Astrocyte of the spinal cord (primary cell): Measurements from ENCODE around the gene SENP6.
A peak's percentile ranks its signal among the peaks of the same experiment; 100 is the strongest.
"Not testable (repeated sequence)": the region's sequence is repeated elsewhere in the genome, so short reads cannot be mapped to it uniquely, and the experiment has no call there.

ENCODE experiments used
- DNase-seq: peaks from one replicate; pipeline ENCODE4 v3.0.0; 2011; ENCODE audit warnings: low read depth, low spot score
- H3K4me3 ChIP-seq: 2 replicates; pipeline ENCODE4 v1.5.1; 2011; ENCODE audit warnings: low read depth, mild to moderate bottlenecking, low read length, moderate library complexity
- in situ Hi-C: cut with HindIII; loops from 2 replicates; pipeline ENCODE4 v1.10.0; 2017; ENCODE audit warnings: low sequenced_read_pairs
- TF ChIP-seq, protein P1 (sequence below): IDR thresholded peaks from 2 replicates; pipeline ENCODE4 v1.5.1; 2012; ENCODE audit warnings: low read depth, mild to moderate bottlenecking, low read length, inconsistent platforms

SENP6 gene

GRCh38 chr6:75723382-75723781 is 121.7 kb downstream of the SENP6 start:
- H3K4me3 ChIP-seq = no peak overlapping the region
- in situ Hi-C loops = no loop called here
- TF ChIP-seq, protein P1, sequence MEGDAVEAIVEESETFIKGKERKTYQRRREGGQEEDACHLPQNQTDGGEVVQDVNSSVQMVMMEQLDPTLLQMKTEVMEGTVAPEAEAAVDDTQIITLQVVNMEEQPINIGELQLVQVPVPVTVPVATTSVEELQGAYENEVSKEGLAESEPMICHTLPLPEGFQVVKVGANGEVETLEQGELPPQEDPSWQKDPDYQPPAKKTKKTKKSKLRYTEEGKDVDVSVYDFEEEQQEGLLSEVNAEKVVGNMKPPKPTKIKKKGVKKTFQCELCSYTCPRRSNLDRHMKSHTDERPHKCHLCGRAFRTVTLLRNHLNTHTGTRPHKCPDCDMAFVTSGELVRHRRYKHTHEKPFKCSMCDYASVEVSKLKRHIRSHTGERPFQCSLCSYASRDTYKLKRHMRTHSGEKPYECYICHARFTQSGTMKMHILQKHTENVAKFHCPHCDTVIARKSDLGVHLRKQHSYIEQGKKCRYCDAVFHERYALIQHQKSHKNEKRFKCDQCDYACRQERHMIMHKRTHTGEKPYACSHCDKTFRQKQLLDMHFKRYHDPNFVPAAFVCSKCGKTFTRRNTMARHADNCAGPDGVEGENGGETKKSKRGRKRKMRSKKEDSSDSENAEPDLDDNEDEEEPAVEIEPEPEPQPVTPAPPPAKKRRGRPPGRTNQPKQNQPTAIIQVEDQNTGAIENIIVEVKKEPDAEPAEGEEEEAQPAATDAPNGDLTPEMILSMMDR = no peak
- DNase-seq = no peak

DNA sequence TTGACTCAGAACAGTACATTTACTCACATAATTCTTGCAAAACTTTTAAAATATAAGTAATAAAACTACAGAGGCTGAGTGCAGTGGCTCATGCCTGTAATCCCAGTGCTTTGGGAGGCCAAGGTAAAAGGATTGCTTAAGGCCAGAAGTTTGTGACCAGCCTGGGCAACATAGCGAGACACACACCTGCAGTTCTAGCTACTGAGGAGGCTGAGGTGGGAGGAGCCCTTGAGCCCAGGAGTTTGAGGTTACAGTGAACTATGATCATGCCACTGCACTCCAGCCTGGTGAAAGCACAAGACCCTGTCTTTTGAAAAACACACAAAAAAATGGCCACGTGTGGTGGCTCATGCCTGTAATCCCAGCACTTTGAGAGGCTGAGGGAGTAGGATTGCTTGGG is 125.5 kb downstream of the SENP6 start:
- DNase-seq = no peak
- TF ChIP-seq, protein P1 = no peak
- H3K4me3 ChIP-seq = no peak overlapping the region
- in situ Hi-C loops = no loop called here

DNA sequence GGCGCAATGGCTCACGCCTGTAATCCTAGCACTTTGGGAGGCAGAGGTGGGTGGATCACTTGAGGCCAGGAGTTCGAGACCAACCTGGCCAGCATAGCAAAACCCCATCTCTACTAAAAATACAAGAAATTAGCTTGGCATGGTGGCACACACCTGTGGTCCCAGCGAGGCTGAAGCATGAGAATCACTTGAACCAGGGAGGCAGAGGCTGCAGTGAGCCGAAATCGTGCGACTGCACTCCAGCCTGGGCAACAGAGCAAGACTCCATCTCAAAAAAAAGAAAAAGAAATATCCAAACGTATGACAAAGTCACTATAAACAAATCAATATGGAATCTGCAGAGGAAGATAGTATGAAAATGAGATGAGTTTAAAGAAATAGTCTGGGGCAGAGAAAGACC is 129.3 kb downstream of the SENP6 start:
- H3K4me3 ChIP-seq, in situ Hi-C loops, DNase-seq: not testable (repeated sequence)

- in situ Hi-C loops = no loop called here
- H3K4me3 ChIP-seq = no peak overlapping the region
- peak; percentile 31 for DNase-seq
- TF ChIP-seq, protein P1 = no peak
These were observed 134.0 kb downstream of the SENP6 start for GRCh38 chr6:75735491-75736186.

GRCh38 chr6:75743971-75744370 is 142.3 kb downstream of the SENP6 start:
- no peak overlapping the region for H3K4me3 ChIP-seq
- in situ Hi-C loops = no loop called here
- DNase-seq = no peak
- TF ChIP-seq, protein P1 = no peak

DNA sequence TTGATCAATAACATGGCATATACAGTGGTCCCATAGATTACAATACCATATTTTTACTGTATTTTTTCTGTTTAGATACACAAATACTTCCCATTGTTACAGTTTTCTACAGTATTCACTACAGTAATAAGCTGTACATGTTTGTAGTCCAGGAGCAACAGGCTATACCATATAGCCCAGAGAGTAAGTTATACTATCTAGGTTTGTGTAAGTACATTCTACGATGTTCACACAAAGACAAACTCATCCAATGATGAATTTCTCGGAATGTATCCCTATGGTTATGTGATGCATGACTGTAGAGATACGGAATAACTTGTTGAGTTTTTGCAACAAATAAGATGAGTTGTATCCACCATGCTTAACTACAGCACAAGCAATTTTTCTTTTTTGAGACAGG is 143.7 kb downstream of the SENP6 start:
- in situ Hi-C loops = no loop called here

GRCh38 chr6:75746221-75746620 is 144.5 kb downstream of the SENP6 start:
- TF ChIP-seq, protein P1 = no peak
- H3K4me3 ChIP-seq = no peak overlapping the region
- DNase-seq = no peak
- in situ Hi-C loops = no loop called here

More for the DNA sequence above, 143.7 kb downstream of the SENP6 start:
- DNase-seq = no peak
- H3K4me3 ChIP-seq = no peak overlapping the region
- TF ChIP-seq, protein P1 = no peak
